Activated B cell treated with CpG ODN at 0.5 μM for 24 hours (primary cell): ENCODE data around the gene NIPAL3. TPM values are rescaled to one million over a fixed set of nuclear protein-coding genes. Genes with fewer than 3 reads are reported as not detected.
"Not testable (repeated sequence)": the region's sequence is repeated elsewhere in the genome, so short reads cannot be mapped to it uniquely, and the experiment has no call there.

ENCODE experiments used
- ATAC-seq: fragments of 200-7000 bp; cut with Tn5 transposase; one replicate; pipeline ENCODE4 v1.10.0; 2021; ENCODE audit warnings: low read depth, mild to moderate bottlenecking, moderate library complexity
- CTCF ChIA-PET: fragments of 350-600 bp; sonication (Branson Sonifier 250); formaldehyde crosslinking; loops from one replicate; lab custom pipeline; 2021; ENCODE audit warnings: antibody characterized with exemption; lab: Charles Lee
- POLR2A ChIA-PET: fragments of 350-600 bp; sonication (Branson Sonifier 250); formaldehyde crosslinking; loops from one replicate; lab custom pipeline; 2021; ENCODE audit warnings: antibody characterized with exemption; lab: Charles Lee
- DNase-seq: peaks from one replicate; pipeline ENCODE4 v3.0.0; 2022
- H3K27ac Mint-ChIP-seq: one replicate; pipeline ENCODE4 v1.8.0; 2020; ENCODE audit warnings: mixed read lengths
- H3K27me3 Mint-ChIP-seq: one replicate; pipeline ENCODE4 v1.8.0; 2021; ENCODE audit warnings: mixed read lengths
- H3K36me3 Mint-ChIP-seq: one replicate; pipeline ENCODE4 v1.8.0; 2021; ENCODE audit warnings: low read depth, mixed read lengths
- H3K4me1 Mint-ChIP-seq: one replicate; pipeline ENCODE4 v1.8.0; 2021; ENCODE audit warnings: mixed read lengths
- H3K4me3 Mint-ChIP-seq: one replicate; pipeline ENCODE4 v1.8.0; 2020; ENCODE audit warnings: mild to moderate bottlenecking, mixed read lengths
- H3K9me3 Mint-ChIP-seq: one replicate; pipeline ENCODE4 v1.8.0; 2020; ENCODE audit warnings: mixed read lengths
- CTCF ChIP-seq: fragments of 200-600 bp; IDR thresholded peaks from one replicate; pipeline ENCODE4 v1.8.0; 2022; ENCODE audit warnings: antibody characterized with exemption, mild to moderate bottlenecking
- intact Hi-C: fragments of 100-400 bp; cut with micrococcal nuclease; formaldehyde crosslinking; loops from one replicate; pipeline ENCODE4 v1.15.1; 2024
- total RNA-seq: library from RNA; stranded (reverse); gene quantifications from 2 replicates; pipeline ENCODE4 v1.2.3, GENCODE V29; 2022

Gene NIPAL3
- total RNA-seq, 1 donor from 2014 or later: 23.2 TPM

GRCh38 chr1:24459551-24460266, 44.1 kb downstream of the NIPAL3 start:
- no peak for DNase-seq
- H3K36me3 Mint-ChIP-seq: peaks cover 85% of the 10 kb centered on the region
- CTCF ChIA-PET: no interaction called here
- H3K27ac Mint-ChIP-seq: no peak overlapping the region
- no peak for ATAC-seq
- no peak overlapping the region for H3K4me3 Mint-ChIP-seq
- H3K4me1 Mint-ChIP-seq: no peaks in the 10 kb centered on the region
- intact Hi-C loops: no loop called here
- no peak for TF ChIP-seq CTCF
- no peaks in the 10 kb centered on the region for H3K9me3 Mint-ChIP-seq
- no peaks in the 10 kb centered on the region for H3K27me3 Mint-ChIP-seq
- POLR2A ChIA-PET: interaction anchor here (0.6 kb wide), 1 partner anchor 37 kb away, joined by 4 read pairs; no protein-coding TSS in a partner anchor

- peaks cover 83% of the 10 kb centered on the region for H3K36me3 Mint-ChIP-seq
- H3K4me1 Mint-ChIP-seq, H3K4me3 Mint-ChIP-seq, H3K9me3 Mint-ChIP-seq, DNase-seq, H3K27me3 Mint-ChIP-seq, ATAC-seq, intact Hi-C loops, H3K27ac Mint-ChIP-seq, CTCF ChIA-PET: not testable (repeated sequence)
- POLR2A ChIA-PET: interaction anchor here (0.5 kb wide), 1 partner anchor 1006 kb away, joined by 4 read pairs; no protein-coding TSS in a partner anchor
Measured at GRCh38 chr1:24462128-24462527, 46.5 kb downstream of the NIPAL3 start.

GRCh38 chr1:24463776-24464735, 48.5 kb downstream of the NIPAL3 start:
- H3K36me3 Mint-ChIP-seq: peaks cover 77% of the 10 kb centered on the region
- TF ChIP-seq CTCF: no peak
- H3K4me1 Mint-ChIP-seq: peaks cover 5% of the 10 kb centered on the region
- no peak for ATAC-seq
- no peak overlapping the region for H3K4me3 Mint-ChIP-seq
- ChIA-PET CTCF (no interaction called here), POLR2A (no interaction called here)
- no peak for DNase-seq
- intact Hi-C loops: no loop called here
- no peaks in the 10 kb centered on the region for H3K27me3 Mint-ChIP-seq
- no peak overlapping the region for H3K27ac Mint-ChIP-seq
- no peaks in the 10 kb centered on the region for H3K9me3 Mint-ChIP-seq

- no peaks in the 10 kb centered on the region for H3K27me3 Mint-ChIP-seq
- TF ChIP-seq CTCF: no peak
- H3K9me3 Mint-ChIP-seq: no peaks in the 10 kb centered on the region
- POLR2A ChIA-PET: no interaction called here
- DNase-seq (no peak), ATAC-seq (no peak)
- H3K27ac Mint-ChIP-seq: no peak overlapping the region
- peaks cover 76% of the 10 kb centered on the region for H3K36me3 Mint-ChIP-seq
- H3K4me1 Mint-ChIP-seq: peaks cover 5% of the 10 kb centered on the region
- intact Hi-C loops: no loop called here
- CTCF ChIA-PET: interaction anchor here (0.6 to 3.3 kb wide), 2 partner anchors 16 to 122 kb away, joined by 3 to 13 read pairs; no protein-coding TSS in a partner anchor
- H3K4me3 Mint-ChIP-seq: no peak overlapping the region
Measured at GRCh38 chr1:24465099-24465498, 49.5 kb downstream of the NIPAL3 start.

- intact Hi-C loops: no loop called here
- DNase-seq: no peak
- CTCF ChIA-PET: interaction anchor here (0.6 to 3.3 kb wide), 2 partner anchors 16 to 122 kb away, joined by 3 to 13 read pairs; no protein-coding TSS in a partner anchor
- POLR2A ChIA-PET: no interaction called here
- H3K27ac Mint-ChIP-seq: no peak overlapping the region
- no peaks in the 10 kb centered on the region for H3K27me3 Mint-ChIP-seq
- no peaks in the 10 kb centered on the region for H3K9me3 Mint-ChIP-seq
- ATAC-seq: no peak
- no peak overlapping the region for H3K4me3 Mint-ChIP-seq
- no peak for TF ChIP-seq CTCF
- peaks cover 72% of the 10 kb centered on the region for H3K36me3 Mint-ChIP-seq
- H3K4me1 Mint-ChIP-seq: peaks cover 5% of the 10 kb centered on the region
Measured at GRCh38 chr1:24465638-24466037, 50.0 kb downstream of the NIPAL3 start.
